Midbrain (tissue), 1 donor: Measurements from ENCODE around the gene MDH2.
"Not testable (repeated sequence)": the region's sequence is repeated elsewhere in the genome, so short reads cannot be mapped to it uniquely, and the experiment has no call there.

Experiments used
- DNase-seq: peaks from one replicate; lab custom pipeline; 2025; lab: John Stamatoyannopoulos, UW

Gene MDH2

DNA sequence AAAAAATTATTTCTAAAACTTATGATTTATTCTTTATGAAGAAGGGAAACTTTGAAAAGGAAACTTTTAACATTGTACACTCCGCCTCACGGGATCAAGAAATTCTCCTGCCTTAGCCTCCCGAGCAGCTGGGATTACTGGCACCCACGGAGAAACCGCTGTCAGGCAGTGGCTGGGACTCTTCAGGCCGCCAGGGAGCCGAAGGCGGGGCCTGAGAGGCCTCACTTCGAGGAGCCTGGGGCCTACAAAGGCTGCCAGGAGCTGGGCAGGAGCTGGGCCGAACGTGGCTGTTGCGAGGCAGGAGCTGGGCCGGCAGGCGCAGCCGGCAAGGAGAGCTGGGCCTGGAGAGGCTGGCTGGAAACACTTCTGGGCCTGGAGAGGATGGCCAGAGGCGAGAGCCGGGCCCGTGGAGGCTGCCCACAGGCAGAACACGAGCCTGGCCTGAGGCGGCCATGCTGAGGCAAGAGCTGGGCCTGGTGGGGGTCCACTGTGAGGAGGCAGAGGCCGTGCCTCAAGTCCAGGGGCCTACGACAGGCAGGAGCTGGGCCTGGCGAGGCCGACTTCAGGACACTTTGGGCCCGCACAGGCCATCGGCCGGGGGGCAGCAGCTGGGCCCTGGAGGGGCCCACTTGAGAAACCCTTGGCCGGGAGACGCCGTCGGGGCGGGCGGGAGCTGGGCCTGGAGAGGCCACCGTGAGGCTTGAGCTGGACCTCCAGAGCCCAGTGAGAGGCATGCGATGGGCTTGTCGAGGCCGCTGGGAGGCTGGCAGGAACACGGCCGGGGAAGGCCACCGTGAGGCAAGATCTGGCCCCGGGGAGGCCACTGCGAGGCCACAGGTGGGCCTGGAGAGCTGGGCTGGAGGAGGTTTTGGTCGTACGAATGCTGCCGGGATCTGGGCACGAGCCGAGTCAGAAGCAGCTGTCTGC, 23.7 kb downstream of the MDH2 start:
- DNase-seq = no peak

DNA sequence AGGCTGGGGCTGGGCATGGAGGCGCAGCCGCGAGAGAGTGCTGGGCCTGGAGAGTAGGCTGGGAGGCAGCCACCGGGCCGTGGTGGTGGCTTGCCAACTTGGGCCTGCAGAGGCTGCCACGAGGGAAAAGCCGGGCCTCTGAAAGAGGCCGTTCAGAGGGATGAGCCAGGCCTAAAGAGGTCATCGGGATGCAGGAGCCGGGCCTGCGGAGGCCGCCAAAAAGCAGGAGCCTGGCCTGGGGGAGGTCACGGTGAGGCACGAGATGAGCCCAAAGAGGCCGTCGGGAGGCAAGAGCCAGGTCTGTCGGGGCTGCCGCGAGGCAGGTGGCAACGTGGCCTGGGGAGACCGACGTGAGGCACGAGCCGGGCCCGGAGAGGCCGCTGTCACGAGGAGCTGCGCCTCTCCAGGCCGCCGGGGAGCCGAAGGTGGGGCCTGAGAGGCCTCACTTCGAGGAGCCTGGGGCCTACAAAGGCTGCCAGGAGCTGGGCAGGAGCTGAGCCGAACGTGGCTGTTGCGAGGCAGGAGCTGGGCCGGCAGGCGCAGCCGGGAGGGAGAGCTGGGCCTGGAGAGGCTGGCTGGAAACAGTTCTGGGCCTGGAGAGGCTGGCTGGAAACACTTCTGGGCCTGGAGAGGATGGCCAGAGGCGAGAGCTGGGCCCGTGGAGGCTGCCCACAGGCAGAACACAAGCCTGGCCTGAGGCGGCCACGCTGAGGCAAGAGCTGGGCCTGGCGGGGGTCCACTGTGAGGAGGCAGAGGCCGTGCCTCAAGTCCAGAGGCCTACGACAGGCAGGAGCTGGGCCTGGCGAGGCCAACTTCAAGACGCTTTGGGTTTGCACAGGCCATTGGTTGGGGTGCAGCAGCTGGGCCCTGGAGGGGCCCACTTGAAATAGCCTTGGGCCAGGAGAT, 24.6 kb downstream of the MDH2 start:
- no peak for DNase-seq

DNA sequence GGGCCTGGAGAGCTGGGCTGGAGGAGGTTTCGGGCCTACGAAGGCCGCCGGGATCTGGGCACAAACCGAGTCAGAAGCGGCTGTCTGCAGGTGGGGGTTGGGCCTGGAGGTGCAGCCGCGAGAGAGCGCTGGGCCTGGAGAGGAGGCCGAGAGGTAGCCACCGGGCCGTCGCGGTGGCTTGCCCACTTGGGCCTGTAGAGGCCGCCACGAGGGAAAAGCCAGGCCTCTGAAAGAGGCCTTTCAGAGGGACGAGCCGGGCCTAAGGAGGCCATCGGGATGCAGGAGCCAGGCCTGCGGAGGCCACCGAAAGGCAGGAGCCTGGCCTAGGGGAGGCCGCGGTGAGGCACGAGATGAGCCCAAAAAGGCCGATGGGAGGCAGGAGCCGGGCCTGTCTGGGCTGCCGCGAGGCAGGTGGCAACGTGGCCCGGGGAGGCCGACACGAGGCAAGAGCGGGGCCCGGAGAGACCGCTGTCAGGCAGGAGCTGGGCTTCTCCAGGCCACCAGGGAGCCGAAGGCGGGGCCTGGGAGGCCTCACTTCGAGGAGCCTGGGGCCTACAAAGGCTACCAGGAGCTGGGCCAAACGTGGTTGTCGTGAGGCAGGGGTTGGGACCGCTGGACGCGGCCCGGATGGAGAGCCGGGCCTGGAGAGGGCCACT, 25.6 kb downstream of the MDH2 start:
- DNase-seq = no peak

DNA sequence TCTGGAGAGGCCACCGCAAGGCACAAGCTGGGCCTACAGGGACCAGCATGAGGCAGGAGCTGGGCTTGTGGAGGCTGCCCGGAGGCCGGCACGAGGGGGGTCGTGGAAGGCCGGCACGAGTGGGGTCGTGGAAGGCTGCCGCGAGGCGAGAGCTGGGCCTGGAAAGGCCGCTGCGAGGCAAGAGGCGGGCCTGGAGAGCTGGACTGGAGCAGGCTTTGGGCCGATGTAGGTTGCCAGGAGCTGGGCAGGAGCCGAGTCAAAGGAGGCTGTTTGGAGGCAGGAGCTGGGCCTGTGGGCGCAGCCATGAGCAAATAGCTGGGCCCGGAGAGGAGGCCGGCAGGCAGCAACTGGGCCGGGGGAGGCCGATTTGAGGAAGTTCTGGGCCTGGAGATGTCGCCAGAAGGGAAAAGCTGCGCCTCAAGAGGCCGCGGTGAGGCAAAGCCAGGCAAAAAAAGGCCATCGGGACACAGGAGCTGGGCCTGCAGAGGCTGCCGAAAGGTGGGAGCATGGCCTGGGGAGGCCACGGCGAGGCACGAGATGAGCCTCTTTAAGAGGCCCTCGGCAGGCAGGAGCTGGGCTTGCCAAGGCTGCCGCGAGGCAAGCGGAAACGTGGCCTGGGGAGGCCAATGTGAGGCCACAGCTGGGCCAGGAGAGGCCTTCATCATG, 26.5 kb downstream of the MDH2 start:
- no peak for DNase-seq

DNA sequence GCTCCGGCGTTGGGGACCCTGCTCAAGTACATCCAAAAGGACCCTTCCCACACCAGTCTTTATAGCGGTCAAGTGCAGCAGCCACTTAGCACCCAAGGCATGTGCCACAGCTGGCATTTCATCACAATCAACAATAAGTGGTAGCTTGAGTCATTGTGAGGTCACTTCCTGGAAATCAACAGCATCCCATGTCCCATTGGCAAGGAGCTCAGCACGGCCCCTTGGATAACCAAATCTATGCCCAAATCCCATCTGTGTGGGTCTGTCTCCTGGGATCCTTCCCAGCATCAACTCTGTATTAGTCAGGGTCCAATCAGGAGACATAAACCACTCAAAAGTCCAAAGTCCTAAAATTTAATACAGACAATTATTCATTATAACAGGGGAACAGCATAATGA, 27.1 kb downstream of the MDH2 start:
- no peak for DNase-seq

DNA sequence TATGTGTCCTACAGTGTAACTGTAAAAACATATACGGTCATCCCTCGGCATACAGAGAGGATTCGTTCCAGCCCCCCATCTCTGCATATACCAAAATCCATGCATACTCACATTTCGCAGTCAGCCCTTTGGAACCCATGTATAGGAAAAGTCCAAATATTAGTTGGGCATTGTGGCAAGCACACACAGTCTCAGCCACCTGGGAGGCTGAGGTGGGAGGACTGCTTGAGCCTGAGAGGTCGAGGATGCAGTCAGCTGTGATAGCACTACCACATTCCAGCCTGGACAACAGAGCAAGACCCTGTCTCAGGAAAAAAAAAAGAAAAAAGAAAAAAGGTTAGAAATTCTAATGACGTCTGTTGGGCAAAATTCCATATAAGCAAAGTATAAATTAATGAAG, 29.1 kb downstream of the MDH2 start:
- no peak for DNase-seq

DNA sequence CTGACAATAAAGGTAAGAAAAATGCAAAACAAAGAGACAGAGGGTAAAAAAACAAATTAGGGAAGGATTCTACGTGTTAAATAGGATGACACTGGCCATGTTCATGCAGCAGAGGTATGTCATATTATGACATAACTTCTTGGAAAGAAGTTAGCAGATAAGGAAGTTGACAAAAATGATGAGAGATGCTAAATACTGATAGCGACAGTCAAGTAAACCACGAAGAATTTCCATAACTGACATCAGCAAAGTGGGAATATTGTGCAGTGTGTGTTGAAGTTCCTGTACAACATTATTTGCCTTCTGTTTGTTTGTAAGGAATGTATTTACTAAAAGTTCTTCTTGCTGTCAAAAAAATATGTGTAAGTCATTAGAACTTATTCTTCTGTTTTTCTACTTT, 29.5 kb downstream of the MDH2 start:
- no peak for DNase-seq

DNA sequence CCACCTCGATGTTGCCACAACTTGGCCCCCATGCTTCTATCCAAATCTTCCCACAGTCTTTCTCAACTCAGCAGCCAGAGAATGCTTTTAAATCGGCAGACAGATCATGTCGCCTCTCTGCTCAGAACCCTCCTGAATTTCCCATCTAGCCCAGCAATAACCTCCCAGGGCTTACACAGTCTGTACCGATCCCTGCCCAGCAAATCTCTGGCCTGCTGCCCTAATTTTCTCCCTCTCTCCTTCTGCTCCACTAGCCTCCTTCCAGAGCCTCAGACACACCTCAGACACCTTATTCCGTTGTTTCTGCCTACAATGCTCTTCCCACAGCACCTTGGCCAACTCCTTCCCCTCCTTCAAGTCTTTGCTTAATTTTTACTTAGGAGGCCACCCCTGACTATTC, 32.3 kb downstream of the MDH2 start:
- no peak for DNase-seq

DNA sequence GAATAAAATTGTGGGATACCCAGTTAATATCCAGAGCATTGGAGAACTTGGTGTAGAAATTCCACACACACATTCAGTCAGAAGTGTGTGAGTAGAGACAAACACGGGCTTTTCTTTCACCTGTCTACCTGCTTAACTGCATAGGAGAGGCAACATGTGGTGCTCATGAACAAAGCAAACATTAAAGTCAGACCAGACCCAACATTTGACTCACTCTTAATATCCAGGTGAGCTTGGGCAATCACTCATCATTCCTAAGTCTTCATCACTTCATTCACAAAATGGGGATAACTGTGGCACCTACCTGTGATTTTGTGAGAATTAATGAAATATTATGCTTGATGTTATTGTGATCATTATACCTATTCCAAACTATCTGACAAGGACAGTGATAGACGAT, 36.2 kb downstream of the MDH2 start:
- not testable (repeated sequence) for DNase-seq

DNA sequence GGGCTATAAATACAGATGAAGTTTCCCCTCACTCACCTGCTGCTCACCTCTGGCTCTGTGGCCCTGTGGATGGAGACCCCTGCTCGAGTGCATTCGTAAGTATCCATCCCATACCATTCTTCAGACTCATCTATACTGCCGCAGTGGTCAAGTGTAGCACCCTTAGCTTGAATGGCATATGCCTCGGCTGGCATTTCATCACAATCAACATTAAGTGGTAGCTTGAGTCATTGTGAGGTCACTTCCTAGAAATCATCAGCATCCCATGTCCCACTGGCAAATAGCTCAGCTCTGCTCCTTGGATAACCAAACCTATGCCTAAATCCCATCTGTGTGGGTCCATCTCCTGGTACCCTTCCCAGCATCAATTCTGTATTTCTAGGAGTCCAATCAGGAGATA, 38.2 kb downstream of the MDH2 start:
- no peak for DNase-seq

DNA sequence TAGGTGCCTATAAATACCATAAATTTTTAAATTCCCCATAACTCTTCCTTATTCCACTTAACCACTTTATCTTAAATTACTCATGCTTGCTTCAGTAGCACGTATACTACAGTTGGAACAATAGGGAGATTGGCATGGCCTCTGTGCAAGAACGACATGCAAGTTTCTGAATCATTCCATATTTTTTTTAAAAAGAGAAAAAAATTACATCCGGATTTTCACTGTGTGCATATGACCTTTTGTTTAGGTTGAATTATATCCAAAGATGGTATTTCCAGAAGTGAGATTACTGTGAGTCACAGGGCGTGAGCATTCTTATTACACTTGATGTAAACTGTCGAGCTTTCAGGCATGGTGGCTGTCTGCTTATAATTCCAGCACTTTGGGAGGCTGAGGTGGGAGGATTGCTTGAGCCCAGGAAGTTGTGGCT, 39.5 kb downstream of the MDH2 start:
- DNase-seq = not testable (repeated sequence)

DNA sequence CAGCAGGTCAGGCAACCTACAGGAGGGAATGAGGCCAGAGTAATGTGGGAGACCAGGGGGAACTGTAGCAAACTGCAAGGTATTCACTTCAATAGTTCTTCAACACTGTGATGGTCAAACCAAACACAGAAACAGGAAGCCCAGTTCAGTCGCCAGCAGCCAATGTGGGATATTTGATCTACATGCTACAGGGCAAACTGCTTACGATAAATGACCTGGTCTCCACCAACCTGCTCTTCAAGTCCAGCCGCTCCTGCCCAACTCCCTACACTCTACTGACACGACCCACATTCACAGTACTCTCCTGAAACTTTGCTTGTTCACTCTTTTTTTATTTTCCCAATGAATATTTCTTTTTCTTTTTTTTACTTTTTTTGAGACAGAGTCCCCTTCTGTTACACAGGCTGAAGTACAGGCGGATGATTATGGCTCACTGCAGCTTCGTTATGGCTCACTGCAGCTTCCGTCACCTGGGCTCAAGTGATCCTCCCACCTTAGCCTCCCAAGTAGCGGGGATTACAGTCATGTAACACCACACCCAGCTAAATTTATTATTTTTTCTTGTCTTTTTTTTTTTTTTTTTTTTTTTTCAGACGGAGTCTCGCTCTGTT, 42.1 kb downstream of the MDH2 start:
- no peak for DNase-seq

DNA sequence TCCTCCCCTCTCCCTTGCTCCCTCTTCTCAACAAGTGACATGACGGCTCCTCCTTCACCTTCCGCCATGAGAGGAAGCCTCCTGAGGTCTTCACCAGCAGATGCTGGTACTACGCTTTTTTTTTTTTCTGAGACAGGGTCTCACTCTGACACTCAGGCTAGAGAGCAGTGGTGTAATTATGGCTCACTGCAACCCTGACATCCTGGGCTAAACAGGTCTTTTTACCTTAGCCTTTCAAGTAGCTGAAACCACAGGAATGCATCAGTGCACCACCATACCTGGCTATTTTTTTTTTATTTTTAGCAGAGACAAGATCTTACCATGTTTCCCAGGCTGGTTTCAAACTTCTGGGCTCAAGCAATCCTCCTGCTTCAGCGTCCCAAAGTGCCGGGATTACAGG, 43.6 kb downstream of the MDH2 start:
- no peak for DNase-seq

DNA sequence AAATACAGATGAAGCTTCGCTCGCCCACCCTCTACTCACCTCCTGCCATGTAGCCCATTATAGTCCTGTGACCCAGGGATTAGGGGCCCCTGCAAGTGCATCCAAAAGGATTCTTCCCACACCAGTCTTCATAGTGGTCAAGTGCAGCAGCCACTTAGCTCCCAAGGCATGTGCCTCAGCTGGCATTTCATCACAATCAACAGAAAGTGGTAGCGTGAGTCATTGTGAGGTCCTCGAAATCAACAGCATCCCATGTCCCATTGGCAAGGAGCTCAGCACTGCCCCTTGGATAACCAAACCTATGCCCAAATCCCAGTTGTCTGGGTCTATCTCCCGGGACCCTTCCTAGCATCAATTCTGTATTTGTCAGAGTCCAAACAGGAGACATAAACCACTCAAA, 45.6 kb downstream of the MDH2 start:
- DNase-seq = not testable (repeated sequence)

DNA sequence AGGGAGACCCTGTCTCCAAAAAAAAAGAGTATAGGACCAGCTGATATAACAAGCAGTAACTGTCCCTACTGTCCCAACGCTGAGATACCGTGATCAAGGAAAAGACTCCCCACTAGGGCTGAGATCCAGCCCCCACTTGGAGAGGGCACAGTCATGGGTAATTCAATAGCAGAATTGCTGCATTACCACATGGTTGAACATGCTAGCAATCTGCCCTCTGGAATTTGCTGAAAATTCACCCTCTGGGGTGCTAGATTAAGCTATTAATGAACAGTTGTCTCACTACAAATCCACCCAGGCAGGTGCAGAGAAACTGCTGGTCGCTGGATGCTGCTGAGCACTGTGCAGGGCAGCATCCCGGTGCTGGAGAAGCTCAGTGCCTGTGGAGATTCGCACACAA, 46.4 kb downstream of the MDH2 start:
- DNase-seq = not testable (repeated sequence)

DNA sequence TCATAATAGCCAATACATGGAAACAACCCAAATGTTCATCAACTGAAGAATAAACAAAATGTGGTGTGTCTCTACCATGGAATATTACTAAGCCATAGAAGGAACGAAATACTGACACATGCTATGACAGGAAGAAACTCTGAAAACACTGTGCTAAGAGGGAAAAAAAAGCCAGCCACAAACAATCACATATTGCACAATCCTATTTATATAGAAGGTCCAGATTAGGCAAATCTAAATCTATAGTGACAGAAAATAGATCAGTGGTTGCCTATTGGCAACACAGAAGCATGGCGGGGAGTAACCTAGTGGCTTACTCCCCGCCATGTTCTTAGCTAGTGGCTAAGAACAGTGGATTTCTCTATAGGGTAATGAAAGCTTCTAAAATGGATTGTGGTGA, 48.0 kb downstream of the MDH2 start:
- DNase-seq = no peak

DNA sequence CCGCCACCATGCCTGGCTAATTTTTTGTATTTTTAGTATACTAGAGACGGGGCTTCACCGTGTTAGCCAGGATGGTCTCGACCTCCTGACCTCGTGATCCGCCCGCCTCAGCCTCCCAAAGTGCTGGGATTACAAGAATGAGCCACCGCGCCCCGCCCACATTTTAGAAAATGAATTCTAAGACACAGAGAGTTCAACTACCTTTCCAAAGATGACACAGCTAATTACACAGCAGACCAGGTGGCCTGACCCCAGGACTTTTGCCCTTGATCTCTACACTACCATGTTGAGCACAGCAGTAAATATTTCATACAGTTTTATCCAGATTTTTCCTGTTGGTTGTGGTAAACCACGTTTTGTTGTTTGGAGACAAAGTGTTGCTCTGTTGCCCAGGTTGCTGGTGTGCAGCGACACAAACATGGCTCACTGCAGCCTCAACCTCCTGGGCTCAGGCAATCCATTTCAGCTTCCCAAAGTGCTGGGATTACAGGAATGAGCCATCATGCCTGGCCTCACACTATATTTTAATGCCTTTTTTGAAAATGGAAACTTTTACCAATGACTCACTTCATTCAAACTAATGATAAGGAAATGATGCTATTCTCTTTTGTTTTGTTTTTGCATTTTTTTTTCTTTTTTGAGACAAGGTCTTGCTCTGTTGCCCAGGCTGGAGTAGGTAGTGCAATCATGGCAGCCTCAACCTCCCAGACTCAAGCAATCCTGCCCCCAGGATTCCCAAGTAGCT, 54.0 kb downstream of the MDH2 start:
- not testable (repeated sequence) for DNase-seq

DNA sequence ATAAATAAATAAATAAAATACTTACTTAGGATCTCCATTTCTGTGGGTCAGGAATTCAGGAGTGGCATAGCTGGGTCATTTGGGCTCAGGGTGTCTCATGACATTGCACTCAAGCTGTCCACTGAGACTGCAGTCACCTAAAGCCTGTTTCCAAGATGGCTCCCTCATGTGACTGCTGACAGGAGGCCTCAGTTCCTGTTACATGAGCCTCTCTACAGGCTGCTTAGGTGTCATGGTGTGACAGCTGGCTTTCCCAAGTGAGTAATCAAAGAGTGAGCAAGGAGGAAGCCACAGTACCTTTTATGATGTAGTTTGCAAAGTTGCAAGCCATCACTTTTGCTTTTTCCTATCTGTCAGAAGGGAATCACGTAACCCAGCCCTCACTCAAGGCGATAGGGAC, 55.9 kb downstream of the MDH2 start:
- DNase-seq = not testable (repeated sequence)

DNA sequence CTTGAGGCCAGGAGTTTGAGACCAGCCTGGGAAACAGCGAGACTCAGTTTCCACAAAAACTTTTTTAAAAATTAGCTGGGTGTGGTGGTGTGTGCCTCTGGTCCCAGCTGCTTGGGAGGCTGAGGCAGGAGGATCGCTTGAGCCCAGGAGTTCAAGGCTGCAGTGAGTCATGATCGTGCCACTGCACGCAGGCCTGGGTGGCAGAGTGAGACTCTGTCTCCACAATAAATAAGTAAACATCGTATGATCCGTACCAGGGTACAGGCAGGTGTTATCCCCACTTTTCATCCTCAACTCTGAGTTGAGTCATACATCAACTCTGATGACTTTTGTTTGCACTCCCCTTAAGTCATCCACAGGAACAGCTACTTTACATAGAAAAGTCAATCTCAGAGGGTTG, 58.2 kb downstream of the MDH2 start:
- not testable (repeated sequence) for DNase-seq

DNA sequence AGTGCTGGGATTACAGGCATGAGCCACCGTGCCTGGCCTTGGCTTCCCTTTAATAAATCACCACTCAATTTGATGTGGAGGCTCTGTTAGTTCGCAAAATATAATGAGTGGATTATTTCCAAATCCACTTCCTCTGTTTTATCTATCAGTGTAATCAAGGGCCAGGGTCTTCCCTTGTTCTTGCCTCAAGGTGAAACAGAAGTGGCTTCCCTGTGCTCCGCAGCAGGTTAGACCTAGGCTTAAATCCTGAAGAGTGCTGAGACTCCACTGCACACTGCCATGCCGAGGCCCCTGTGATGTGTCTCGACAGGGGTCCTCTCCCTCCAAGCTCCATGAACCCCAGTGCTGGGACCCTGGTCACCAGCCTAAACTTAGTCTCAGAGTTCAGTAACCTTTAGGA, 59.0 kb downstream of the MDH2 start:
- DNase-seq = no peak
